ENCODE results near the gene ZNF44. TPM values are rescaled to one million over a fixed set of nuclear protein-coding genes. Genes with fewer than 3 reads are reported as not detected.

The ZNF44 gene
- total and polyA plus RNA-seq, 8 donors: 5.7 to 14.2 (median 8.1) TPM

- no peaks in the 10 kb centered on the region for H3K27me3 ChIP-seq
- ATAC-seq (no peak), DNase-seq (no peak), FAIRE-seq (no peak)
- H3K36me3 ChIP-seq: peaks cover 0 to 30% (median 10%) of the 10 kb centered on the region in 3 donors
- intact Hi-C loops (cut with DNase I): no loop called here
- peaks cover 0 to 9% (median 2%) of the 10 kb centered on the region in 4 donors for H3K9me3 ChIP-seq
- H3K4me1 ChIP-seq: no peaks in the 10 kb centered on the region
- WGBS, 2 donors: 97 to 98% methylated on average over 5 of the region's 5 CpGs
- TF ChIP-seq, protein P1, sequence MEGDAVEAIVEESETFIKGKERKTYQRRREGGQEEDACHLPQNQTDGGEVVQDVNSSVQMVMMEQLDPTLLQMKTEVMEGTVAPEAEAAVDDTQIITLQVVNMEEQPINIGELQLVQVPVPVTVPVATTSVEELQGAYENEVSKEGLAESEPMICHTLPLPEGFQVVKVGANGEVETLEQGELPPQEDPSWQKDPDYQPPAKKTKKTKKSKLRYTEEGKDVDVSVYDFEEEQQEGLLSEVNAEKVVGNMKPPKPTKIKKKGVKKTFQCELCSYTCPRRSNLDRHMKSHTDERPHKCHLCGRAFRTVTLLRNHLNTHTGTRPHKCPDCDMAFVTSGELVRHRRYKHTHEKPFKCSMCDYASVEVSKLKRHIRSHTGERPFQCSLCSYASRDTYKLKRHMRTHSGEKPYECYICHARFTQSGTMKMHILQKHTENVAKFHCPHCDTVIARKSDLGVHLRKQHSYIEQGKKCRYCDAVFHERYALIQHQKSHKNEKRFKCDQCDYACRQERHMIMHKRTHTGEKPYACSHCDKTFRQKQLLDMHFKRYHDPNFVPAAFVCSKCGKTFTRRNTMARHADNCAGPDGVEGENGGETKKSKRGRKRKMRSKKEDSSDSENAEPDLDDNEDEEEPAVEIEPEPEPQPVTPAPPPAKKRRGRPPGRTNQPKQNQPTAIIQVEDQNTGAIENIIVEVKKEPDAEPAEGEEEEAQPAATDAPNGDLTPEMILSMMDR (IDR thresholded peaks at IDR 0.05): no peak
- H3K27ac ChIP-seq: no peak overlapping the region
- H3K4me3 ChIP-seq: no peak overlapping the region
Measured at GRCh38 chr19:12247644-12248222, 47.0 kb downstream of the ZNF44 start.

- peaks cover 0 to 23% (median 10%) of the 10 kb centered on the region in 3 donors for H3K36me3 ChIP-seq
- H3K9me3 ChIP-seq: peaks cover 0 to 9% (median 2%) of the 10 kb centered on the region in 4 donors
- no peak for FAIRE-seq
Measured at GRCh38 chr19:12244370-12244769, 50.3 kb downstream of the ZNF44 start.

DNA sequence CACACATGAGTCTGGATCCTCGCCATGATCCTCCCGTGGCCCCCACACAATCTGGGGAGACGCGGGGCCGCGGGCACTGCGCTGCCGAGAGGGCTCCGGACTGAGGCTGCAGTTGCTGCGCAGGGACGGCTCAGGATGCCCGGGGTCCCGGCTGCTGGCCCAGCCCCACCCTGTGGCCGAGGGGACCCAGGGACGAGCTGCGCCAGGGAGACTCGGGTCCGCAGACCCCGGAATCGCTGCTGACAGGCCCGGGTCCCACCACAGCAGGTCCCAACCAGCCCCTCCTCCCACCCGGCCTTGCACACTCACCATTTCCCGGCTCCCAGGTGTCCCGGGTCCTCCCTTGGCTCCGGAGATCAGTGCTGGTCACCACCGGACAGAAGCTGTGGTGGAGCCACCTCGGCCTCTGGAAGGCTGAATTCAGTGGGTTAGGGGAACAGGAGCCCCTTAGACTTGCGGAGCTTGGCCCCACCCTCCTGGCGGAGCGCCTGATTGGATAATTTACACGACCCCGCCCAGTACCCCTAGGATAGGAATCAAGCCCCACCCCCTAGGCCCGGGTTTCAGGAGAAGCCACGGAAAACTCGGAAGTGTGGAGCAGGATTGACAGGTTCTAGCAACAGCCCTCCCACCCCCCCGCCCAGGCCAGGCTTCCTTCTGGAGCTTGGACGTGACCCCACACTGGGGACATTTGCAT is 57.4 kb downstream of the ZNF44 start:
- H3K4me3 ChIP-seq: no peak overlapping the region
- TF ChIP-seq, protein P1 (IDR thresholded peaks at IDR 0.05): no peak
- peak in 1 of 6 donors; percentile 58 for DNase-seq
- intact Hi-C loops (cut with DNase I): no loop called here
- H3K9me3 ChIP-seq: no peaks in the 10 kb centered on the region
- H3K4me1 ChIP-seq: no peaks in the 10 kb centered on the region
- FAIRE-seq: no peak
- WGBS, 2 donors: 97 to 99% methylated on average over 35 to 37 of the region's 37 CpGs
- no peaks in the 10 kb centered on the region for H3K36me3 ChIP-seq
- no peaks in the 10 kb centered on the region for H3K27me3 ChIP-seq
- ATAC-seq: no peak
- H3K27ac ChIP-seq: no peak overlapping the region

More at GRCh38 chr19:12244370-12244769, 50.3 kb downstream of the ZNF44 start:
- H3K27me3 ChIP-seq: no peaks in the 10 kb centered on the region
- TF ChIP-seq, protein P1 (IDR thresholded peaks at IDR 0.05): no peak
- no peak overlapping the region for H3K4me3 ChIP-seq
- H3K4me1 ChIP-seq: no peaks in the 10 kb centered on the region
- intact Hi-C loops (cut with DNase I): no loop called here
- H3K27ac ChIP-seq: no peak overlapping the region
- DNase-seq: no peak
- no peak for ATAC-seq
- 96 to 99% methylated on average over 2 of the region's 2 CpGs for WGBS, 2 donors

DNA sequence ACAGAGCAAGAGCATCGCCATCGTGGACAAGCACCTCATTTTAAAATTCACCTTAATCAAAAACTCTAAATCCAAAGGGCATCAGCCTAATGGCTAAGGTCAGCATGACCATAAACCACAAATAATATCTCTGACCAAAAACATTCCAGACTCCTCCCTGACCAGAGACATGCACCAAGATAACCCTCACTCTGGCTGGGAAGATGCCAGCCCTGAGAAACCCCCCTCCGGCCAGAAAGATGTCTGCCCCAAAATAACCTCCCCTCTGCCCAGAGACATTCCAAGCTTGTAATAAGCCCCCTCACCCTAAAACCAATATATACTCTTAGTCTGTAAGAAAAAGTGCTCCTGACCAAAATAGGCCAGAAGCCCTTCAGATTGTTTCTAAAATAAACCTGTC is 61.7 kb downstream of the ZNF44 start:
- Histone ChIP-seq H3K36me3 (peaks cover 0 to 5% (median 0%) of the 10 kb centered on the region in 3 donors), H3K27me3 (no peaks in the 10 kb centered on the region), H3K4me3 (no peak overlapping the region), H3K4me1 (peaks cover 0 to 10% (median 9%) of the 10 kb centered on the region in 3 donors), H3K9me3 (no peaks in the 10 kb centered on the region), H3K27ac (no peak overlapping the region)
- ATAC-seq: no peak
- intact Hi-C loops (cut with DNase I): no loop called here
- DNase-seq: no peak
- FAIRE-seq: no peak
- TF ChIP-seq, protein P1 (IDR thresholded peaks at IDR 0.05): no peak
- WGBS, 2 donors: 88 to 93% methylated on average over 3 of the region's 3 CpGs

Data from pancreas (tissue), 10 donors.